Activated naive CD4-positive, alpha-beta T cell treated with anti-CD3 and anti-CD28 coated beads, Interleukin-2, amount 50 U/mL, for 24 hours (primary cell): ENCODE results near the gene GPR50.

Experiments used
- H3K27ac Mint-ChIP-seq: one replicate; pipeline ENCODE4 v1.8.0; 2021; ENCODE audit warnings: mild to moderate bottlenecking, mixed read lengths
- H3K27me3 Mint-ChIP-seq: one replicate; pipeline ENCODE4 v1.8.0; 2021; ENCODE audit warnings: mixed read lengths
- H3K36me3 Mint-ChIP-seq: one replicate; pipeline ENCODE4 v1.8.0; 2021; ENCODE audit warnings: mixed read lengths
- H3K4me1 Mint-ChIP-seq: one replicate; pipeline ENCODE4 v1.8.0; 2021; ENCODE audit warnings: mixed read lengths
- H3K4me3 Mint-ChIP-seq: one replicate; pipeline ENCODE4 v1.8.0; 2021; ENCODE audit warnings: mild to moderate bottlenecking, mixed read lengths
- H3K9me3 Mint-ChIP-seq: one replicate; pipeline ENCODE4 v1.8.0; 2021; ENCODE audit warnings: mixed read lengths

GPR50 gene

GRCh38 chrX:151176231-151176750 is at the start of gene GPR50:
Gene GPR50 (plus strand): TSS chrX:151176584. CDS start chrX:151176722, 138 bp downstream.
- Mint-ChIP-seq H3K4me1 (peaks cover 7% of the 10 kb centered on the region), H3K27ac (no peak within 1 kb of the TSS), H3K4me3 (no peak within 1 kb of the TSS), H3K27me3 (peaks cover 27% of the 10 kb centered on the region), H3K9me3 (no peaks in the 10 kb centered on the region), H3K36me3 (no peaks in the 10 kb centered on the region)

DNA sequence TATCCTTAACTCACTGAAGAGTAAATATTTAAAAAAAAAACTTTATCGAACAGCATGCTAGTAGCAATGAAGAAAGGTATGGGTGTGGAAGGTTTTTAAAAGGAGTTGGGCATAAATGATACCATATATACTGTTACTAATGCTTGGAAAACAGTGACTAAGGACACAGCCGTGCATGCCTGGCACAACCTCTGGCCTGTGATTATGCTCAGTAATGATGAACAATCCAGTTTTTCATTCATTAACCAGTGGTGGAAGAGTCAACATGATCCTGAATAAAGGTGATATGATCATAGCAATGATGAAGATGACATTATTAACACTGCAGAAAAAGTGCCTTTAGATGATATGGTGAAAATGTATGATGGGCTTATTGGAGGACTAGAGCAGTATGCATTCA is 43.9 kb upstream of the GPR50 start:
- H3K4me3 Mint-ChIP-seq, result no peak overlapping the region
- H3K27me3 Mint-ChIP-seq, result no peaks in the 10 kb centered on the region
- H3K4me1 Mint-ChIP-seq, result no peaks in the 10 kb centered on the region
- H3K27ac Mint-ChIP-seq, result no peak overlapping the region
- no peaks in the 10 kb centered on the region for H3K9me3 Mint-ChIP-seq
- no peaks in the 10 kb centered on the region for H3K36me3 Mint-ChIP-seq

GRCh38 chrX:151151665-151152267 is 24.6 kb upstream of the GPR50 start:
- Mint-ChIP-seq H3K9me3 (no peaks in the 10 kb centered on the region), H3K36me3 (no peaks in the 10 kb centered on the region), H3K4me3 (no peak overlapping the region), H3K27ac (no peak overlapping the region), H3K27me3 (peaks cover 22% of the 10 kb centered on the region), H3K4me1 (no peaks in the 10 kb centered on the region)

DNA sequence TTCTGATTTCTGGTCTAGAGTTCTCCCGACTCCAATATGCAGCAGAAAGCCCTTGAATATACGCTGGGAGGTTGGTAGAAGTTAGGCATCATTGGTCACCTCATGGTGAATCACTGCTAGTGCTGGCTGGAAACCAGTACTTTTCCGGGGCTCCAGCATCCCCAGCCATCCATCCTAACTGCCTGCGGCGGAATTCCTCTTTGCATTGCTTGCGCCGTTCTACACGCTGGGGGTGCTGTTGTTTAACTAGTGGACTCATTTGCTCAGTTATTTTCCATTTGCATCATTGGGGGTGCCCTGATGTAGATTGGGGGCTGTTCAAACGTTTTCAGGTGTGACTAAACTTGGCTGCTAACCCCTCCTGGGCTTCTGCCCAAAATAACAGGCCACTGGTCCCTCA is 23.3 kb upstream of the GPR50 start:
- Mint-ChIP-seq H3K9me3 (no peaks in the 10 kb centered on the region), H3K4me3 (no peak overlapping the region), H3K4me1 (no peaks in the 10 kb centered on the region), H3K27me3 (peaks cover 18% of the 10 kb centered on the region), H3K27ac (no peak overlapping the region), H3K36me3 (no peaks in the 10 kb centered on the region)

DNA sequence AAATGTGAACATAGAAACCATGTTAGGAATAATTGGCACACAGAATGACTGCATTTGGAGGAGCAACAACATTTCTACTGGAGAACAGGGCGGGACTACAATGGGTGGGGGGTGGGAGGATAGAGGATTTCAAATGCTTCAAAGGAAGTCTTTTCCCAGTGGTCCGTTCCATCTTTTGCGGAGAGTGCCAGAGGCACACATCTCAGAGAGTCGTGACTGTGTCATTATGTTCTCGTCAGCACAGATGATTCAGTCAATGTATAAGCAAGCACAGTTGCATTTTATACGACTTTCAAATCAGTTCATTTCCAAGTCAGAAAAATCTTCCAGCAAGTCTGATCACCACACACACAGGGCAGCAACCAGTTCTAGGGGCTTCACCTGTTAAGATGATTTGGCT is 22.7 kb upstream of the GPR50 start:
- Mint-ChIP-seq H3K27me3 (peaks cover 18% of the 10 kb centered on the region), H3K36me3 (no peaks in the 10 kb centered on the region), H3K27ac (no peak overlapping the region), H3K4me3 (no peak overlapping the region), H3K9me3 (no peaks in the 10 kb centered on the region), H3K4me1 (no peaks in the 10 kb centered on the region)

- no peaks in the 10 kb centered on the region for H3K9me3 Mint-ChIP-seq
- H3K36me3 Mint-ChIP-seq, result no peaks in the 10 kb centered on the region
- no peaks in the 10 kb centered on the region for H3K4me1 Mint-ChIP-seq
- H3K4me3 Mint-ChIP-seq, result no peak overlapping the region
- H3K27me3 Mint-ChIP-seq, result peaks cover 11% of the 10 kb centered on the region
- H3K27ac Mint-ChIP-seq, result no peak overlapping the region
Observed at GRCh38 chrX:151155234-151155633, 21.1 kb upstream of the GPR50 start.

DNA sequence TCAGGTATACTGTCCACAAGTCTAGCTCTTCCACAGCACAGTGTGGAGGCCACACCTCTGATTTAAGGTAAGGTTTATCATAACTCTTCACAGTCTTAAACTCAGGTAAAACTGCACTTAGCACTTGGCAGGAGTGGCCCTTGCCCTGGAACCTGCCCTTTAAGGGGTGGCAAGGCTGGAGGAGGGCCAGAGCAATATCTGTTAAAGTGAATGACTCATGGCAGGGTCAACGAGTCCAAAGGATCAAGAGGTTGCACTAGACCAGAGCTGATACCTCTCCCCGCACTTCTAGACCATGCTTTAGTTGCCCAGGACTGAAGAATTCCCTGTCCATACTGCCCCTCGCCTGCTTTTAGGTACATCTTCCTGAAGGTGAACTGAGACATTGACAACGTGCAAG is 14.7 kb upstream of the GPR50 start:
- H3K27me3 Mint-ChIP-seq, result peaks cover 6% of the 10 kb centered on the region
- H3K9me3 Mint-ChIP-seq, result no peaks in the 10 kb centered on the region
- H3K36me3 Mint-ChIP-seq, result no peaks in the 10 kb centered on the region
- H3K4me1 Mint-ChIP-seq, result no peaks in the 10 kb centered on the region
- H3K4me3 Mint-ChIP-seq, result no peak overlapping the region
- no peak overlapping the region for H3K27ac Mint-ChIP-seq

GRCh38 chrX:151167791-151168345 is 8.5 kb upstream of the GPR50 start:
- no peak overlapping the region for H3K4me3 Mint-ChIP-seq
- H3K27ac Mint-ChIP-seq, result no peak overlapping the region
- H3K27me3 Mint-ChIP-seq, result peaks cover 8% of the 10 kb centered on the region
- H3K9me3 Mint-ChIP-seq, result no peaks in the 10 kb centered on the region
- H3K36me3 Mint-ChIP-seq, result no peaks in the 10 kb centered on the region
- H3K4me1 Mint-ChIP-seq, result no peaks in the 10 kb centered on the region

- Mint-ChIP-seq H3K4me1 (no peaks in the 10 kb centered on the region), H3K9me3 (no peaks in the 10 kb centered on the region), H3K27ac (no peak overlapping the region), H3K36me3 (no peaks in the 10 kb centered on the region), H3K27me3 (peaks cover 5% of the 10 kb centered on the region), H3K4me3 (no peak overlapping the region)
Observed at GRCh38 chrX:151169783-151170182, 6.6 kb upstream of the GPR50 start.

GRCh38 chrX:151174581-151175282 is 1.7 kb upstream of the GPR50 start:
- H3K4me3 Mint-ChIP-seq, result no peak overlapping the region
- peaks cover 15% of the 10 kb centered on the region for H3K27me3 Mint-ChIP-seq
- H3K27ac Mint-ChIP-seq, result no peak overlapping the region
- H3K36me3 Mint-ChIP-seq, result no peaks in the 10 kb centered on the region
- peaks cover 7% of the 10 kb centered on the region for H3K4me1 Mint-ChIP-seq
- H3K9me3 Mint-ChIP-seq, result no peaks in the 10 kb centered on the region

DNA sequence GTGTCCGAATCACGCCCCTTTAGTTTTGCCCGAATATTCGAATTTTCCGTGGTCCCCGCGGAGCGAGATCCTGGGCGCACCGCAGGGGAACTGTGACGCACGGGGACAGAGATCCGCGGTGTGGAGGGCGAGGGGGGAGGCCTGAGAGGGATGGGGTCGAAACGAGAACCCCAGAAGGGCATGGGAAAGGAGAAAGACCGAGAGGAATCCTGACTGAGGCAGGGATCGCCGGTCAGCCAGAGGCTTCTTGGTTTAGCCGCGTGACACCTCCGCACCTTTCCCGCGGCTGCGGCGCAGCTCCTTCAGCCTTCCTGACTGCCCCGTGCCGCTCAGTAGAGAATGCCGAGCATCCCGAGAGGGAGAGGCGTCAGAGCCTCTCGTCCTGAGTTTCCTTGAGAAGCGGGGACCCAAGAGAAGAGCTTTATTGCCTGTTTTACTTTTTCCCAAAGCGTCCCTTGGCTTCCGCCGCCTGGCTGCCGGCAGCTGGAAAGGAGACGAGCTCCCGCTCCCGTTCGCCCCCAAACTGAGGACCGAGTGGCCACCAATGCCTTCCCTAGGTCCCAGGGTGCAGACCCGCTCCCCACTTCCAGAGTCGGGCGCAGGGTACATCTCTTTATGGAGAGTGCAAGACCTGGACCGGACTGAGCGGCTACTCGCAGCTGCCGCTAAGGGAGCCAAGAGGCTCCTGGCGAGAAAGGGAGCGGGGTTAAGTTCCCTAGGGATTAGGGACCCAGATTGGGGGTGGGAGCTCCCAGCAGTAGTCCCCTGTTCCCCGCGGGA is 911 bp upstream of the GPR50 start:
- H3K4me1 Mint-ChIP-seq, result peaks cover 7% of the 10 kb centered on the region
- H3K36me3 Mint-ChIP-seq, result no peaks in the 10 kb centered on the region
- no peak overlapping the region for H3K4me3 Mint-ChIP-seq
- H3K27me3 Mint-ChIP-seq, result peaks cover 20% of the 10 kb centered on the region
- H3K27ac Mint-ChIP-seq, result no peak overlapping the region
- no peaks in the 10 kb centered on the region for H3K9me3 Mint-ChIP-seq

DNA sequence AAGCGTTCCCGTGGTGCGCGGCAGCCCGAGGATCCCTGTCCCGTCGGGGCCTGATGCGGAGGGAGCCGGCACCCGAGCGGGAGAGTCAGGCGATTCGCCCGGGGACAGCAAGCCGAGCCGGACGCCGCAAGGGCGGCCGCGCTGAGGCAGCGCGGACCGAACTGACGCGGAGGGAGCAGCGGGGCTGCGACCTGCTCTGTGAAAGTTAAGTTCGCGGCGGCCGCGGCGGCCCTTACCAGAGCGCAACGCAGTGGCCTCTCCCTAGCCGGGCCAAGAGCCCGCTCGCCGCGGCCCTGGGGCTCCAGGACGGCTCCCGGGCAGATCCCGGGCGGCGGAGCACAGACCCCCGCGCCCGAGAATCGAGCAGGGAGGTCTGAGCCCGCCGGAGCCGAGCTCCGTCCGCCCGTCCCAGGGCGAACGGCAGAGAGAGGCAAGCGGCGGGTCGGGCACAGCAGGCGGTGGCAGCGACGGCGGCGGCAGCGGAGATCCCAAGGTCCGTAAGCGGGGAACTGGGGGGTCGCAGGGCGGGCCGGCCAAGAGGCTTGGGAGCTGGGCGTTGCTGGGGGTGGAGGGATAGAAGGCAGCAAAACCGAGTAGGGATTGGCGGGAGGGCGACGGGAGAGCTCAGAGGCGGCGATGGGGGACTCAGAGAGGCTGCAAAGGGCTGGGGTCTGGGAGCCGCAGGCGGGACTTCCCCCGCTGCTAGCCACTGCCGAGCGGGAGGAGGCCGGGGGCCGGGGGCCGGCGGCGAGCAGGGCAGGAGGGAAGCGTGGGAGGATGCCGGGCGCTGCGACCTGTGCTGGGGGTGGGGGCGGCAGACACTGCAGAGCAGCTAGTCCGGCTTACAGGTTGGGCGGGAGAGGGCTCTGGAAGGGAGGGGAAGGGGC is 1.0 kb downstream of the GPR50 start:
- H3K27me3 Mint-ChIP-seq, result peaks cover 31% of the 10 kb centered on the region
- no peaks in the 10 kb centered on the region for H3K9me3 Mint-ChIP-seq
- no peak overlapping the region for H3K4me3 Mint-ChIP-seq
- no peaks in the 10 kb centered on the region for H3K36me3 Mint-ChIP-seq
- H3K4me1 Mint-ChIP-seq, result peaks cover 7% of the 10 kb centered on the region
- H3K27ac Mint-ChIP-seq, result no peak overlapping the region

GRCh38 chrX:151178746-151179145 is 2.4 kb downstream of the GPR50 start:
- no peaks in the 10 kb centered on the region for H3K9me3 Mint-ChIP-seq
- no peaks in the 10 kb centered on the region for H3K36me3 Mint-ChIP-seq
- peaks cover 8% of the 10 kb centered on the region for H3K4me1 Mint-ChIP-seq
- H3K27ac Mint-ChIP-seq, result no peak overlapping the region
- H3K4me3 Mint-ChIP-seq, result peak overlapping the region; percentile 58
- peaks cover 32% of the 10 kb centered on the region for H3K27me3 Mint-ChIP-seq

DNA sequence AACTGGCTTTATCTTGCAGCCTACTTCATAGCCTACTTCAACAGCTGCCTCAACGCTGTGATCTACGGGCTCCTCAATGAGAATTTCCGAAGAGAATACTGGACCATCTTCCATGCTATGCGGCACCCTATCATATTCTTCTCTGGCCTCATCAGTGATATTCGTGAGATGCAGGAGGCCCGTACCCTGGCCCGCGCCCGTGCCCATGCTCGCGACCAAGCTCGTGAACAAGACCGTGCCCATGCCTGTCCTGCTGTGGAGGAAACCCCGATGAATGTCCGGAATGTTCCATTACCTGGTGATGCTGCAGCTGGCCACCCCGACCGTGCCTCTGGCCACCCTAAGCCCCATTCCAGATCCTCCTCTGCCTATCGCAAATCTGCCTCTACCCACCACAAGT is 4.0 kb downstream of the GPR50 start:
- Mint-ChIP-seq H3K4me1 (peaks cover 12% of the 10 kb centered on the region), H3K4me3 (no peak overlapping the region)

GRCh38 chrX:151181088-151181487 is 4.7 kb downstream of the GPR50 start:
- Mint-ChIP-seq H3K27me3 (peaks cover 32% of the 10 kb centered on the region), H3K9me3 (no peaks in the 10 kb centered on the region), H3K27ac (no peak overlapping the region), H3K4me3 (no peak overlapping the region), H3K36me3 (no peaks in the 10 kb centered on the region), H3K4me1 (peaks cover 12% of the 10 kb centered on the region)

More for the DNA sequence above, 4.0 kb downstream of the GPR50 start:
- Mint-ChIP-seq H3K36me3 (no peaks in the 10 kb centered on the region), H3K27ac (no peak overlapping the region), H3K9me3 (no peaks in the 10 kb centered on the region), H3K27me3 (peaks cover 31% of the 10 kb centered on the region)
